ENCODE measurements around the gene AUTS2. TPM values are rescaled to one million over a fixed set of nuclear protein-coding genes. Genes with fewer than 3 reads are reported as not detected.

The AUTS2 gene
- total RNA-seq, 1 experiment from 2014 or later: 256 TPM

DNA sequence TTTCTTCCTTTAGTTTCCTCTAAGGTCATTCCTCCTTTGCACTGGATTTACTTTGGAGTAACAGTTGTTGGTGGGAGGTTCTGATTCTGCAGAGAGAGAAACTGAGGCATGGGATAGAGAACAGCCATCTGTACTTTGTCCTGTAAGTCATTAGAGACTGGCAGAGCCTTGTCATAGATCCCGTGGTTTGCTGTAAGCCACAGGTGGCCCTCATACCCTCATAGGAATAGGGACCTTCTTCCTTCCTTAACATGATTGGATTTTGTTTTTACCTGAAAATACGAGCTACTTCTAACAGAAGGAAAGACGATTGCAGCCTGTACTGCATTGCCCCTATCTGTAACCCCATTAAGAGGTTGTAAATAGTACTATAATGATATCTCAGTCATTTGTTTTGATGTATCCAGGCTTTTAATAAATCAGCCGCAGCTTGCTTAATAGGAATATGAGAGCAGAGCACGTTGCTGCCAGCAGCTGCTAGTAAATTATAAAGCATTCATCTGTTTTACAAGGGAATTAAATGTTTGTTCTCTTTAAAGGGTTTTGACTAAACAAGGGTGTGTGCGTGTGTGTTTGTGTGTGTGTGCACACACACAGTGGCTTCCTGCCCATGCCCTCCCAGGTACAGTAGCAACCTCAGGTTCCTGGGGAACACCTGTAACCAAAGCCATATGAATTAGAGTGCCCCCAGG lies 249.8 kb downstream of the AUTS2 start:
- Mint-ChIP-seq H3K9me3 (no peaks in the 10 kb centered on the region), H3K27me3 (ENCODE audit: low read depth) (peaks cover 10% of the 10 kb centered on the region; the same call in 1 of the 2 replicates), H3K4me1 (no peaks in the 10 kb centered on the region), H3K36me3 (ENCODE audit: insufficient read depth in 1 of 3, low read depth in 3 of 3) (no peaks in the 10 kb centered on the region), H3K4me3 (no peak overlapping the region), H3K27ac (no peak overlapping the region)
- Histone ChIP-seq H3K23ac (ENCODE audit: insufficient read length, low read depth, low read length) (no peak overlapping the region), H3K14ac (ENCODE audit: insufficient read depth, low read length) (no peak overlapping the region), H2BK15ac (ENCODE audit: low read depth, low read length) (no peak overlapping the region), H3K9ac (ENCODE audit: extremely low read depth, insufficient read length, low read length) (no peak overlapping the region), H3K79me2 (ENCODE audit: insufficient read depth, low read length) (no peaks in the 10 kb centered on the region), H3K27me3 (ENCODE audit: insufficient read depth, low read length) (no peaks in the 10 kb centered on the region), H2AFZ (ENCODE audit: low read length) (no peak overlapping the region), H4K5ac (ENCODE audit: insufficient read length, low read depth, low read length) (no peak overlapping the region), H2BK5ac (ENCODE audit: insufficient read length, low read length) (no peak overlapping the region), H3K4me1 (ENCODE audit: insufficient read depth, low read length) (no peaks in the 10 kb centered on the region), H3K27ac (ENCODE audit: insufficient read length, low read depth, low read length) (no peak overlapping the region), H3T11ph (ENCODE audit: low read length) (no peak overlapping the region), H4K8ac (replicated peaks; ENCODE audit: insufficient read length, low read depth, low read length) (no peak overlapping the region), H4K20me1 (ENCODE audit: control insufficient read depth, insufficient read depth, insufficient read length) (no peaks in the 10 kb centered on the region), H2BK12ac (ENCODE audit: insufficient read length, low read depth, low read length) (no peak overlapping the region), H3K23me2 (ENCODE audit: insufficient read length, low read depth, low read length, poor library complexity, severe bottlenecking) (no peaks in the 10 kb centered on the region), H2AK5ac (ENCODE audit: insufficient read length, low read length) (no peak overlapping the region), H3K79me1 (ENCODE audit: insufficient read depth, low read depth, low read length, poor library complexity, severe bottlenecking) (no peaks in the 10 kb centered on the region), H3K4ac (ENCODE audit: low read depth, low read length) (no peak overlapping the region), H4K91ac (ENCODE audit: insufficient read length, low read depth, low read length) (no peak overlapping the region), H2BK20ac (ENCODE audit: low read depth, low read length, poor library complexity, severe bottlenecking) (no peak overlapping the region), H3K18ac (ENCODE audit: insufficient read length, low read depth, low read length) (no peak overlapping the region), H3K56ac (ENCODE audit: insufficient read length, low read depth, low read length) (no peak overlapping the region), H3K9me3 (ENCODE audit: control insufficient read depth, low read depth, low read length) (no peaks in the 10 kb centered on the region), H2BK120ac (ENCODE audit: low read depth, low read length, poor library complexity, severe bottlenecking) (no peak overlapping the region), H3K4me2 (ENCODE audit: insufficient read depth, insufficient read length, low read length) (no peak overlapping the region)
- TF ChIP-seq, protein P1, sequence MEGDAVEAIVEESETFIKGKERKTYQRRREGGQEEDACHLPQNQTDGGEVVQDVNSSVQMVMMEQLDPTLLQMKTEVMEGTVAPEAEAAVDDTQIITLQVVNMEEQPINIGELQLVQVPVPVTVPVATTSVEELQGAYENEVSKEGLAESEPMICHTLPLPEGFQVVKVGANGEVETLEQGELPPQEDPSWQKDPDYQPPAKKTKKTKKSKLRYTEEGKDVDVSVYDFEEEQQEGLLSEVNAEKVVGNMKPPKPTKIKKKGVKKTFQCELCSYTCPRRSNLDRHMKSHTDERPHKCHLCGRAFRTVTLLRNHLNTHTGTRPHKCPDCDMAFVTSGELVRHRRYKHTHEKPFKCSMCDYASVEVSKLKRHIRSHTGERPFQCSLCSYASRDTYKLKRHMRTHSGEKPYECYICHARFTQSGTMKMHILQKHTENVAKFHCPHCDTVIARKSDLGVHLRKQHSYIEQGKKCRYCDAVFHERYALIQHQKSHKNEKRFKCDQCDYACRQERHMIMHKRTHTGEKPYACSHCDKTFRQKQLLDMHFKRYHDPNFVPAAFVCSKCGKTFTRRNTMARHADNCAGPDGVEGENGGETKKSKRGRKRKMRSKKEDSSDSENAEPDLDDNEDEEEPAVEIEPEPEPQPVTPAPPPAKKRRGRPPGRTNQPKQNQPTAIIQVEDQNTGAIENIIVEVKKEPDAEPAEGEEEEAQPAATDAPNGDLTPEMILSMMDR (conservative IDR thresholded peaks at IDR 0.05): no peak
- DNase-seq: no peak
- WGBS (ENCODE audit: extremely low coverage, insufficient read length, low lambda C conversion rate): no CpG with 5 or more reads among the region's 6 CpGs

Measured in H9 (cell line).